HepG2 (cell line): ENCODE results near the gene ZNF821. TPM values are rescaled to one million over a fixed set of nuclear protein-coding genes. Genes with fewer than 3 reads are reported as not detected.

ENCODE experiments used
- AKNA ChIP-seq: sonication (generic); formaldehyde crosslinking; IDR thresholded peaks from 2 replicates; pipeline ENCODE4 v1.4.0; 2020; ENCODE audit warnings: missing genetic modification reagents, borderline replicate concordance
- CHCHD3 ChIP-seq: sonication (generic); formaldehyde crosslinking; IDR thresholded peaks from 2 replicates; pipeline ENCODE4 v1.8.0; 2022; ENCODE audit warnings: mild to moderate bottlenecking, missing genetic modification reagents, moderate library complexity
- FOXM1 ChIP-seq: sonication (generic); formaldehyde crosslinking; IDR thresholded peaks from 2 replicates; pipeline ENCODE4 v1.5.0; 2020; ENCODE audit warnings: missing genetic modification reagents
- LBX2 ChIP-seq: sonication (generic); formaldehyde crosslinking; IDR thresholded peaks from 2 replicates; pipeline ENCODE4 v1.5.0; 2020; ENCODE audit warnings: missing genetic modification reagents, mild to moderate bottlenecking, borderline replicate concordance
- NFAT5 ChIP-seq: sonication (generic); formaldehyde crosslinking; IDR thresholded peaks from 2 replicates; pipeline ENCODE4 v1.4.0; 2020; ENCODE audit warnings: missing genetic modification reagents
- NR2C2 ChIP-seq: sonication (generic); formaldehyde crosslinking; IDR thresholded peaks from 2 replicates; pipeline ENCODE4 v1.4.0; 2020; ENCODE audit warnings: missing genetic modification reagents, mild to moderate bottlenecking, moderate library complexity, borderline replicate concordance
- RBAK ChIP-seq: sonication (generic); formaldehyde crosslinking; IDR thresholded peaks from 2 replicates; pipeline ENCODE4 v1.5.1; 2020; ENCODE audit warnings: mild to moderate bottlenecking, missing genetic modification reagents
- RNF219 ChIP-seq: sonication (generic); formaldehyde crosslinking; IDR thresholded peaks from 2 replicates; pipeline ENCODE4 v1.5.0; 2020; ENCODE audit warnings: mild to moderate bottlenecking, missing genetic modification reagents
- SPEN ChIP-seq: sonication (generic); formaldehyde crosslinking; IDR thresholded peaks from 2 replicates; pipeline ENCODE4 v1.5.1; 2020; ENCODE audit warnings: low read depth, mild to moderate bottlenecking, missing genetic modification reagents
- ZNF512 ChIP-seq: sonication (generic); formaldehyde crosslinking; IDR thresholded peaks from 2 replicates; pipeline ENCODE4 v1.4.0; 2020; ENCODE audit warnings: mild to moderate bottlenecking, missing genetic modification reagents
- polyA plus RNA-seq, 8 experiments: library from polyadenylated mRNA; depleted of rRNA in 3 of 8; stranded (reverse) in 7 of 8; unstranded in 1 of 8; fragments of >200 nt; fragmentation: Illumina TruSeq in 4 of 8; extraction: Trizol in 4 of 8; gene quantifications; 2 replicates each; pipeline versions ENCODE4 v1.2.1 to v1.2.3, GENCODE V29; 2011 to 2016; ENCODE audit warnings: low read depth in 4 of 8, missing spikeins in 1 of 8, mixed read lengths in 1 of 8; ENCODE audit not compliant: insufficient read depth in 1 of 8
- total RNA-seq, 5 experiments: library from RNA; depleted of rRNA; stranded (reverse); fragments of >200 nt; fragmentation: Illumina TruSeq; extraction: Trizol; gene quantifications; 2 replicates each; pipeline ENCODE4 v1.2.3, GENCODE V29; 2016; ENCODE audit warnings: low read depth in 1 of 5

Gene ZNF821
- total and polyA plus RNA-seq, 2 of the 13 experiments (the other 11 are each of a cell fraction or from before 2014, with no cell fraction given): 7.0 to 9.1 TPM

- no peak; the same call in 1 of the 2 replicates for TF ChIP-seq NFAT5 (CRISPR knock-in tag)
- TF ChIP-seq CHCHD3 (CRISPR knock-in tag): peak; percentile 90
- TF ChIP-seq FOXM1 (CRISPR knock-in tag): no peak
- no peak for TF ChIP-seq AKNA
- peak; percentile 98 for TF ChIP-seq SPEN (CRISPR knock-in tag)
- no peak for TF ChIP-seq RBAK (CRISPR knock-in tag)
- TF ChIP-seq NR2C2 (CRISPR knock-in tag): peak; percentile 88
- TF ChIP-seq LBX2: no peak
- peak; percentile 60; the same call in 1 of the 2 replicates for TF ChIP-seq RNF219 (CRISPR knock-in tag)
- TF ChIP-seq ZNF512 (CRISPR knock-in tag): no peak
Observed at GRCh38 chr16:71845639-71846430, 38.1 kb downstream of the ZNF821 start, which contains the start of gene ATXN1L (continued).
